AG09309 (cell line): ENCODE data around the gene APOC3.

Experiments used
- DNase-seq: peaks from one replicate; pipeline ENCODE4 v3.0.0-alpha.2; 2010; ENCODE audit warnings: low read depth
- H3K4me3 ChIP-seq: 2 replicates; pipeline ENCODE4 v1.5.1; 2011; ENCODE audit warnings: mild to moderate bottlenecking, low read depth, low read length, moderate library complexity; ENCODE audit not compliant: control insufficient read depth
- TF ChIP-seq, protein P1 (sequence below): IDR thresholded peaks from 2 replicates; pipeline ENCODE4 v1.5.1; 2011; ENCODE audit warnings: mild to moderate bottlenecking, low read depth, low read length, inconsistent platforms; ENCODE audit not compliant: insufficient read depth, control insufficient read depth; ENCODE audit errors: missing control alignments

Gene APOC3

DNA sequence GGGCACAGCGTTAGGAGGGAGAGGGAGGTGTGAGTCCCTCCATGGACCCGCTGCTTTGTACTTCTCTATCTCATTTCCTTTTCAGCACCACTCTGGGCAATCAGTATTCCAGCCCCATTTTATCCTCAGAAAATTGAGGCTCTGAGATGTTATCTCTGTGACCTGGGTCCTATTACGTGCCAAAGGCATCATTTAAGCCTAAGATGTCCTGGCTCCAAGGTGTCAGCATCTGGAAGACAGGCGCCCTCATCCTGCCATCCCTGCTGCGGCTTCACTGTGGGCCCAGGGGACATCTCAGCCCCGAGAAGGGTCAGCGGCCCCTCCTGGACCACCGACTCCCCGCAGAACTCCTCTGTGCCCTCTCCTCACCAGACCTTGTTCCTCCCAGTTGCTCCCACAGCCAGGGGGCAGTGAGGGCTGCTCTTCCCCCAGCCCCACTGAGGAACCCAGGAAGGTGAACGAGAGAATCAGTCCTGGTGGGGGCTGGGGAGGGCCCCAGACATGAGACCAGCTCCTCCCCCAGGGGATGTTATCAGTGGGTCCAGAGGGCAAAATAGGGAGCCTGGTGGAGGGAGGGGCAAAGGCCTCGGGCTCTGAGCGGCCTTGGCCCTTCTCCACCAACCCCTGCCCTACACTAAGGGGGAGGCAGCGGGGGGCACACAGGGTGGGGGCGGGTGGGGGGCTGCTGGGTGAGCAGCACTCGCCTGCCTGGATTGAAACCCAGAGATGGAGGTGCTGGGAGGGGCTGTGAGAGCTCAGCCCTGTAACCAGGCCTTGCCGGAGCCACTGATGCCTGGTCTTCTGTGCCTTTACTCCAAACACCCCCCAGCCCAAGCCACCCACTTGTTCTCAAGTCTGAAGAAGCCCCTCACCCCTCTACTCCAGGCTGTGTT, 829 bp upstream of the APOC3 start:
- DNase-seq = no peak
- TF ChIP-seq, protein P1, sequence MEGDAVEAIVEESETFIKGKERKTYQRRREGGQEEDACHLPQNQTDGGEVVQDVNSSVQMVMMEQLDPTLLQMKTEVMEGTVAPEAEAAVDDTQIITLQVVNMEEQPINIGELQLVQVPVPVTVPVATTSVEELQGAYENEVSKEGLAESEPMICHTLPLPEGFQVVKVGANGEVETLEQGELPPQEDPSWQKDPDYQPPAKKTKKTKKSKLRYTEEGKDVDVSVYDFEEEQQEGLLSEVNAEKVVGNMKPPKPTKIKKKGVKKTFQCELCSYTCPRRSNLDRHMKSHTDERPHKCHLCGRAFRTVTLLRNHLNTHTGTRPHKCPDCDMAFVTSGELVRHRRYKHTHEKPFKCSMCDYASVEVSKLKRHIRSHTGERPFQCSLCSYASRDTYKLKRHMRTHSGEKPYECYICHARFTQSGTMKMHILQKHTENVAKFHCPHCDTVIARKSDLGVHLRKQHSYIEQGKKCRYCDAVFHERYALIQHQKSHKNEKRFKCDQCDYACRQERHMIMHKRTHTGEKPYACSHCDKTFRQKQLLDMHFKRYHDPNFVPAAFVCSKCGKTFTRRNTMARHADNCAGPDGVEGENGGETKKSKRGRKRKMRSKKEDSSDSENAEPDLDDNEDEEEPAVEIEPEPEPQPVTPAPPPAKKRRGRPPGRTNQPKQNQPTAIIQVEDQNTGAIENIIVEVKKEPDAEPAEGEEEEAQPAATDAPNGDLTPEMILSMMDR = no peak
- no peak overlapping the region for H3K4me3 ChIP-seq

DNA sequence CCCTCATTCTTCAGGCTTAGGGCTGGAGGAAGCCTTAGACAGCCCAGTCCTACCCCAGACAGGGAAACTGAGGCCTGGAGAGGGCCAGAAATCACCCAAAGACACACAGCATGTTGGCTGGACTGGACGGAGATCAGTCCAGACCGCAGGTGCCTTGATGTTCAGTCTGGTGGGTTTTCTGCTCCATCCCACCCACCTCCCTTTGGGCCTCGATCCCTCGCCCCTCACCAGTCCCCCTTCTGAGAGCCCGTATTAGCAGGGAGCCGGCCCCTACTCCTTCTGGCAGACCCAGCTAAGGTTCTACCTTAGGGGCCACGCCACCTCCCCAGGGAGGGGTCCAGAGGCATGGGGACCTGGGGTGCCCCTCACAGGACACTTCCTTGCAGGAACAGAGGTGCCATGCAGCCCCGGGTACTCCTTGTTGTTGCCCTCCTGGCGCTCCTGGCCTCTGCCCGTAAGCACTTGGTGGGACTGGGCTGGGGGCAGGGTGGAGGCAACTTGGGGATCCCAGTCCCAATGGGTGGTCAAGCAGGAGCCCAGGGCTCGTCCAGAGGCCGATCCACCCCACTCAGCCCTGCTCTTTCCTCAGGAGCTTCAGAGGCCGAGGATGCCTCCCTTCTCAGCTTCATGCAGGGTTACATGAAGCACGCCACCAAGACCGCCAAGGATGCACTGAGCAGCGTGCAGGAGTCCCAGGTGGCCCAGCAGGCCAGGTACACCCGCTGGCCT, 641 bp downstream of the APOC3 start:
- no peak for DNase-seq

DNA sequence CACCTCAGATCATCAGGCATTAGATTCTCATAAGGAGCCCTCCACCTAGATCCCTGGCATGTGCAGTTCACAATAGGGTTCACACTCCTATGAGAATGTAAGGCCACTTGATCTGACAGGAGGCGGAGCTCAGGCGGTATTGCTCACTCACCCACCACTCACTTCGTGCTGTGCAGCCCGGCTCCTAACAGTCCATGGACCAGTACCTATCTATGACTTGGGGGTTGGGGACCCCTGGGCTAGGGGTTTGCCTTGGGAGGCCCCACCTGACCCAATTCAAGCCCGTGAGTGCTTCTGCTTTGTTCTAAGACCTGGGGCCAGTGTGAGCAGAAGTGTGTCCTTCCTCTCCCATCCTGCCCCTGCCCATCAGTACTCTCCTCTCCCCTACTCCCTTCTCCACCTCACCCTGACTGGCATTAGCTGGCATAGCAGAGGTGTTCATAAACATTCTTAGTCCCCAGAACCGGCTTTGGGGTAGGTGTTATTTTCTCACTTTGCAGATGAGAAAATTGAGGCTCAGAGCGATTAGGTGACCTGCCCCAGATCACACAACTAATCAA, 2.2 kb downstream of the APOC3 start:
- DNase-seq = no peak
- no peak overlapping the region for H3K4me3 ChIP-seq
- TF ChIP-seq, protein P1 = no peak

More for the DNA sequence above, 641 bp downstream of the APOC3 start:
- H3K4me3 ChIP-seq = no peak overlapping the region
- TF ChIP-seq, protein P1 = no peak

DNA sequence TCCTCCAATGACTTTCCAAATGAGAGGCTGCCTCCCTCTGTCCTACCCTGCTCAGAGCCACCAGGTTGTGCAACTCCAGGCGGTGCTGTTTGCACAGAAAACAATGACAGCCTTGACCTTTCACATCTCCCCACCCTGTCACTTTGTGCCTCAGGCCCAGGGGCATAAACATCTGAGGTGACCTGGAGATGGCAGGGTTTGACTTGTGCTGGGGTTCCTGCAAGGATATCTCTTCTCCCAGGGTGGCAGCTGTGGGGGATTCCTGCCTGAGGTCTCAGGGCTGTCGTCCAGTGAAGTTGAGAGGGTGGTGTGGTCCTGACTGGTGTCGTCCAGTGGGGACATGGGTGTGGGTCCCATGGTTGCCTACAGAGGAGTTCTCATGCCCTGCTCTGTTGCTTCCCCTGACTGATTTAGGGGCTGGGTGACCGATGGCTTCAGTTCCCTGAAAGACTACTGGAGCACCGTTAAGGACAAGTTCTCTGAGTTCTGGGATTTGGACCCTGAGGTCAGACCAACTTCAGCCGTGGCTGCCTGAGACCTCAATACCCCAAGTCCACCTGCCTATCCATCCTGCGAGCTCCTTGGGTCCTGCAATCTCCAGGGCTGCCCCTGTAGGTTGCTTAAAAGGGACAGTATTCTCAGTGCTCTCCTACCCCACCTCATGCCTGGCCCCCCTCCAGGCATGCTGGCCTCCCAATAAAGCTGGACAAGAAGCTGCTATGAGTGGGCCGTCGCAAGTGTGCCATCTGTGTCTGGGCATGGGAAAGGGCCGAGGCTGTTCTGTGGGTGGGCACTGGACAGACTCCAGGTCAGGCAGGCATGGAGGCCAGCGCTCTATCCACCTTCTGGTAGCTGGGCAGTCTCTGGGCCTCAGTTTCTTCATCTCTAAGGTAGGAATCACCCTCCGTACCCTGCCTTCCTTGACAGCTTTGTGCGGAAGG, 2.9 kb downstream of the APOC3 start:
- H3K4me3 ChIP-seq = no peak overlapping the region
- TF ChIP-seq, protein P1 = no peak
- no peak for DNase-seq

DNA sequence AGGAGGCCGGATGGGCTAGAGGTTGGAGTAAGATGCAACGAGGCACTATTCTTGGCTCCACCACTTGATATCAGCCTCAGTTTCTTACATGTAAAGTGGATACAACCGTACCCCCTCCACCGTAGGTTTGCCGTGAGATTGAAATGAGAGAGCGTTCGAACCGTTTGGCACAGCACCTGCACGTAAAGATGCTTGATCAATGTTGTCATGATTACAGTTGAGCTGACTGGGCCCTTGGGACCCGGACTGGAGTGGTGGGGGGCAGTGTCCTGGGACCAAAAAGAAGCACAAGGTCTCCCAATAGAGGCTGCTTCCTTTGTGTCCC, 3.7 kb downstream of the APOC3 start:
- TF ChIP-seq, protein P1 = no peak
- DNase-seq = no peak
- no peak overlapping the region for H3K4me3 ChIP-seq
